CD14-positive monocyte (primary cell): ENCODE data around the gene CARD19. TPM values are rescaled to one million over a fixed set of nuclear protein-coding genes. Genes with fewer than 3 reads are reported as not detected.
A peak's percentile ranks its signal among the peaks of the same experiment; 100 is the strongest.

Experiments
- DNase-seq, 3 donors: peaks; one replicate each; pipeline ENCODE4 v3.0.0-alpha.2; 2011 to 2022
- H2AFZ ChIP-seq: 2 replicates; pipeline ENCODE4 v1.6.0; 2012; ENCODE audit warnings: mild to moderate bottlenecking, low read depth, low read length, inconsistent platforms; ENCODE audit not compliant: insufficient read depth, poor library complexity, severe bottlenecking
- H3K27ac ChIP-seq, 2 donors: 1 replicate in 1 of 2; 2 replicates in 1 of 2; pipeline ENCODE4 v1.5.1; 2012 to 2013; ENCODE audit warnings: low read length in 2 of 2, control low read depth in 1 of 2, inconsistent platforms in 1 of 2, low read depth in 1 of 2, mild to moderate bottlenecking in 1 of 2
- H3K27me3 ChIP-seq, 2 donors: one replicate each; pipeline versions ENCODE4 v1.6.0 to v1.6.1; 2011 to 2013; ENCODE audit warnings: low read length in 2 of 2; ENCODE audit not compliant: control insufficient read depth in 2 of 2, insufficient read depth in 2 of 2
- H3K36me3 ChIP-seq, 2 donors: replicated peaks in 1 of 2; 1 replicate in 1 of 2; 2 replicates in 1 of 2; pipeline versions ENCODE4 v1.5.1 to v1.6.1; 2012 to 2013; ENCODE audit warnings: low read length in 2 of 2, control low read depth in 1 of 2, inconsistent platforms in 1 of 2, mild to moderate bottlenecking in 1 of 2; ENCODE audit not compliant: insufficient read depth in 2 of 2, control insufficient read depth in 1 of 2
- H3K4me1 ChIP-seq, 2 donors: 1 replicate in 1 of 2; 2 replicates in 1 of 2; pipeline versions ENCODE4 v1.5.1 to v1.6.1; 2012 to 2013; ENCODE audit warnings: low read length in 2 of 2, control low read depth in 1 of 2, inconsistent platforms in 1 of 2, mild to moderate bottlenecking in 1 of 2, moderate library complexity in 1 of 2; ENCODE audit not compliant: insufficient read depth in 2 of 2, control insufficient read depth in 1 of 2
- H3K4me2 ChIP-seq: replicated peaks from 2 replicates; pipeline ENCODE3; 2012; ENCODE audit warnings: low read length, moderate library complexity, mild to moderate bottlenecking; ENCODE audit not compliant: poor library complexity, severe bottlenecking; ENCODE audit errors: extremely low read depth
- H3K4me3 ChIP-seq, 3 experiments: fragments of 200-600 bp in 1 of 3; sonication (generic) in 1 of 3; replicated peaks in 1 of 3; 1 replicate in 2 of 3; 2 replicates in 1 of 3; pipeline ENCODE4 v1.5.1; 2011 to 2013; ENCODE audit warnings: low read length in 3 of 3, mild to moderate bottlenecking in 3 of 3, control low read depth in 2 of 3, low read depth in 2 of 3, inconsistent platforms in 1 of 3, moderate library complexity in 1 of 3
- H3K79me2 ChIP-seq: 2 replicates; pipeline ENCODE4 v1.6.0; 2012; ENCODE audit warnings: mild to moderate bottlenecking, control low read depth, inconsistent platforms, low read length, moderate library complexity; ENCODE audit not compliant: insufficient read depth
- H3K9ac ChIP-seq: 2 replicates; pipeline ENCODE4 v1.6.0; 2017; ENCODE audit warnings: low read length, mild to moderate bottlenecking; ENCODE audit not compliant: insufficient read depth, poor library complexity, severe bottlenecking
- H3K9me3 ChIP-seq, 2 donors: replicated peaks in 1 of 2; 1 replicate in 1 of 2; 2 replicates in 1 of 2; pipeline versions ENCODE4 v1.5.1 to v1.6.1; 2012 to 2013; ENCODE audit warnings: low read length in 2 of 2, control low read depth in 1 of 2; ENCODE audit not compliant: control insufficient read depth in 1 of 2, insufficient read depth in 1 of 2
- H4K20me1 ChIP-seq: 2 replicates; pipeline ENCODE4 v1.6.0; 2012; ENCODE audit warnings: mild to moderate bottlenecking, low read length, control low read depth, moderate library complexity; ENCODE audit not compliant: insufficient read depth
- H3K27ac Mint-ChIP-seq, 7 donors: one replicate each; pipeline ENCODE4 v1.8.0; 2020; ENCODE audit warnings: mild to moderate bottlenecking in 7 of 7, mixed read lengths in 7 of 7, moderate library complexity in 6 of 7, inconsistent platforms in 2 of 7
- H3K27me3 Mint-ChIP-seq, 3 donors: one replicate each; pipeline ENCODE4 v1.8.0; 2021 to 2022; ENCODE audit warnings: low read depth in 3 of 3, mild to moderate bottlenecking in 3 of 3, mixed read lengths in 3 of 3, moderate library complexity in 3 of 3, inconsistent platforms in 1 of 3
- H3K36me3 Mint-ChIP-seq, 2 donors: one replicate each; pipeline ENCODE4 v1.8.0; 2020; ENCODE audit warnings: mixed read lengths in 2 of 2, inconsistent platforms in 1 of 2, mild to moderate bottlenecking in 1 of 2
- H3K4me1 Mint-ChIP-seq: one replicate; pipeline ENCODE4 v1.8.0; 2020; ENCODE audit warnings: mild to moderate bottlenecking, mixed read lengths
- H3K4me3 Mint-ChIP-seq, 2 donors: one replicate each; pipeline ENCODE4 v1.8.0; 2020; ENCODE audit warnings: mild to moderate bottlenecking in 2 of 2, mixed read lengths in 2 of 2, moderate library complexity in 1 of 2
- H3K9me3 Mint-ChIP-seq, 7 donors: one replicate each; pipeline ENCODE4 v1.8.0; 2020 to 2022; ENCODE audit warnings: mixed read lengths in 7 of 7, mild to moderate bottlenecking in 6 of 7, moderate library complexity in 6 of 7, inconsistent platforms in 2 of 7
- WGBS: methylation state at CpG from one replicate; pipeline ENCODE4 v1.1.5; 2013; ENCODE audit warnings: missing lambda C conversion rate; ENCODE audit not compliant: insufficient coverage; 5-methylcytosine and 5-hydroxymethylcytosine counted together
- intact Hi-C, 2 donors: fragments of 100-400 bp; cut with micrococcal nuclease; formaldehyde crosslinking; loops; one replicate each; pipeline versions ENCODE4 v1.15.0 to v1.15.1; 2023
- polyA plus RNA-seq, 3 donors: library from polyadenylated mRNA; depleted of rRNA in 1 of 3; unstranded in 2 of 3; stranded (reverse) in 1 of 3; fragments of 300-500 nt in 2 of 3; fragments of >200 nt in 1 of 3; fragmentation: Illumina TruSeq in 2 of 3; gene quantifications; 1 replicate in 2 of 3; 2 replicates in 1 of 3; pipeline ENCODE4 v1.2.3, GENCODE V29; 2012 to 2021
- TF ChIP-seq, protein P1 (sequence below): fragments of 200-600 bp; IDR thresholded peaks from one replicate; pipeline ENCODE4 v1.8.0; 2022; ENCODE audit warnings: antibody characterized with exemption, mild to moderate bottlenecking

The CARD19 gene
- polyA plus RNA-seq, 3 donors, result 130 to 506 (median 137) TPM

DNA sequence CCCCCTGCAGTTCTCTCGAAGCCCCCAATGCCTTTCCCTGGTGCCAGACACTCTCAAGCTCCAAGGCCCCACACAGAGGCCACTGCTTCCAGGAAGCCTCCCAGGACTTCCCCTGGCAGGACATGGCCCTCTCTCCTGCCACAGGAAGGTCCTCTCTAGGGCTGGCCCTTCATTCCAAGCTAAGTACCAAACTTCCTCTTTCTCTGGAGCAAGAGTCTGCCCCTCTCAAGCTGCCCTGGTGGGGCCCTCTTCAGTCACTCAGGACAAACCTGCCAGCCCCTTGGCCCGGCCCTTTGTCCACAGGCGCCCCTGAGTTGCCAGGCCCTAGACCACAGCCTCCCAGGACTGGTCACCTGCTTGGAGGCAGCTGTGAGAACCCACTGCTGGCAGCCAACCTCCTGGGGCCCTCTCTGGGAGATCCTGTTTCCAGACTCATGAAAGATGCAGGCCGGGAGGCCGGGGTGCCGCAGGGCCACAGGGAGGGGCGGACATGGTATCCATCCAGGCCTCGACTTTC is 31.4 kb downstream of the CARD19 start:
- H3K27ac ChIP-seq, result peak overlapping the region; percentile 69 to 71
- 45% methylated on average over 8 of the region's 8 CpGs for WGBS
- H3K79me2 ChIP-seq, result peaks cover 82% of the 10 kb centered on the region
- H3K4me1 ChIP-seq, result peaks cover 70 to 79% of the 10 kb centered on the region in 2 donors
- peaks cover 53 to 68% of the 10 kb centered on the region in 2 donors for H3K36me3 ChIP-seq
- H3K9ac ChIP-seq, result no peak overlapping the region
- intact Hi-C loops, result no loop called here
- peak overlapping the region in 1 of 3 experiments; percentile 83 for H3K4me3 ChIP-seq
- H3K27me3 ChIP-seq, result no peaks in the 10 kb centered on the region
- peak overlapping the region; percentile 86 to 93 (median 90) for H3K27ac Mint-ChIP-seq
- peaks cover 71% of the 10 kb centered on the region for H3K4me1 Mint-ChIP-seq
- H3K9me3 ChIP-seq, result no peaks in the 10 kb centered on the region
- DNase-seq, result peak in 2 of 3 donors; percentile 72
- H2AFZ ChIP-seq, result no peak overlapping the region
- H3K4me2 ChIP-seq, result peak overlapping the region; percentile 92
- H3K36me3 Mint-ChIP-seq, result peaks cover 71 to 91% of the 10 kb centered on the region in 2 donors
- H3K27me3 Mint-ChIP-seq, result peaks cover 0 to 3% (median 0%) of the 10 kb centered on the region in 3 donors
- TF ChIP-seq, protein P1, sequence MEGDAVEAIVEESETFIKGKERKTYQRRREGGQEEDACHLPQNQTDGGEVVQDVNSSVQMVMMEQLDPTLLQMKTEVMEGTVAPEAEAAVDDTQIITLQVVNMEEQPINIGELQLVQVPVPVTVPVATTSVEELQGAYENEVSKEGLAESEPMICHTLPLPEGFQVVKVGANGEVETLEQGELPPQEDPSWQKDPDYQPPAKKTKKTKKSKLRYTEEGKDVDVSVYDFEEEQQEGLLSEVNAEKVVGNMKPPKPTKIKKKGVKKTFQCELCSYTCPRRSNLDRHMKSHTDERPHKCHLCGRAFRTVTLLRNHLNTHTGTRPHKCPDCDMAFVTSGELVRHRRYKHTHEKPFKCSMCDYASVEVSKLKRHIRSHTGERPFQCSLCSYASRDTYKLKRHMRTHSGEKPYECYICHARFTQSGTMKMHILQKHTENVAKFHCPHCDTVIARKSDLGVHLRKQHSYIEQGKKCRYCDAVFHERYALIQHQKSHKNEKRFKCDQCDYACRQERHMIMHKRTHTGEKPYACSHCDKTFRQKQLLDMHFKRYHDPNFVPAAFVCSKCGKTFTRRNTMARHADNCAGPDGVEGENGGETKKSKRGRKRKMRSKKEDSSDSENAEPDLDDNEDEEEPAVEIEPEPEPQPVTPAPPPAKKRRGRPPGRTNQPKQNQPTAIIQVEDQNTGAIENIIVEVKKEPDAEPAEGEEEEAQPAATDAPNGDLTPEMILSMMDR, result no peak
- peak overlapping the region; percentile 52 to 62 for H3K4me3 Mint-ChIP-seq
- H4K20me1 ChIP-seq, result peaks cover 92% of the 10 kb centered on the region
- peaks cover 0 to 2% (median 0%) of the 10 kb centered on the region in 7 donors for H3K9me3 Mint-ChIP-seq

DNA sequence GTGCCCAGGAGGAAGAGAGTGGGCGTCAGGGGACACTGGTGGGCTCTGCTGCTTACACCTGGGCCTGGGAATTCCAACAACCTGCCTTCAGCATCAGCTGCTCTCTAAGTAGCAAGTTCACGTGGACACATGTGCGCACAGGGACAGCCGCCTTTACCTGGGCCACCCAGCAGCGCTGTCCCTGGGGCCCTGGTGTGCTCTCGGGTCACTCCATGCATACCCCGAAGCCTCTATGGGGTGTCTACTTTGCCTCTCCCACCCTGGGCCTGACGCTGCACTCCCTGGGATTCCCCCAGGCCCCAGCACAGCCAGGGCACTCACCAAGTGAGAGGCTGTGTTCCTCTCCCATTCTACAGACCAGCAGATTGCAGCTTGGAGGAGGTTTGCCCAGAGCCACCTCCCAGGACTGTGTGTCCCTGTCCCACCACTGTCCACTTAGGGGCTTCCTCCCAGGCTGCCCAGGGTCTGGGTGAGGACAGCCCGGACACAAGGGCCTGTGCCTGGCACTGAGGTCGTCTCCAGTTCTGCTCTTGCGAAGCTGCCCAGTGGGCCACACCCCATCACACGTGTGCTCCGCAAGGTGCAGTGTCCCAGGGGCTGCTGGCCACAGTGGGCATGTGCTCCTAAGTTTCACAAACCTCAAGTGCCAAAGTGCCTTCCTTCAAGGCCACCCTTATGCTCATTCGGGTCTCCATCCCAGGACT is 32.1 kb downstream of the CARD19 start:
- intact Hi-C loops, result no loop called here
- TF ChIP-seq, protein P1, result no peak
- peak overlapping the region; percentile 7 to 35 for H3K4me3 Mint-ChIP-seq
- WGBS, result 81% methylated on average over 13 of the region's 14 CpGs
- Histone ChIP-seq H3K9me3 (no peaks in the 10 kb centered on the region), H3K4me2 (peak overlapping the region; percentile 92), H3K36me3 (peaks cover 46 to 60% of the 10 kb centered on the region in 2 donors), H3K27ac (peak overlapping the region; percentile 69 to 71), H3K4me1 (peaks cover 72 to 79% of the 10 kb centered on the region in 2 donors), H3K9ac (no peak overlapping the region), H2AFZ (no peak overlapping the region), H3K79me2 (peaks cover 85% of the 10 kb centered on the region), H3K4me3 (peak overlapping the region in 1 of 3 experiments; percentile 83), H3K27me3 (no peaks in the 10 kb centered on the region), H4K20me1 (peaks cover 92% of the 10 kb centered on the region)
- H3K27ac Mint-ChIP-seq, result peak overlapping the region; percentile 86 to 93 (median 90)
- H3K4me1 Mint-ChIP-seq, result peaks cover 74% of the 10 kb centered on the region
- peaks cover 71 to 91% of the 10 kb centered on the region in 2 donors for H3K36me3 Mint-ChIP-seq
- H3K27me3 Mint-ChIP-seq, result peaks cover 0 to 4% (median 0%) of the 10 kb centered on the region in 3 donors
- no peaks in the 10 kb centered on the region for H3K9me3 Mint-ChIP-seq
- DNase-seq, result peak in 1 of 3 donors; percentile 16
